NCI-H1436 (cell line): ENCODE data around the gene MTERF1.
"Not testable (repeated sequence)": the region's sequence is repeated elsewhere in the genome, so short reads cannot be mapped to it uniquely, and the experiment has no call there.

Experiments used
- DNase-seq: peaks from one replicate; lab custom pipeline; 2025; lab: John Stamatoyannopoulos, UW

Gene MTERF1

GRCh38 chr7:91880413-91881241 lies at the start of gene MTERF1:
MTERF1 (minus strand) TSS chr7:91880702; CDS start chr7:91880083, 619 bp downstream.
- DNase-seq: peak; percentile 92

- DNase-seq: no peak
Measured at GRCh38 chr7:91929463-91929862, 49.0 kb upstream of the MTERF1 start.

- DNase-seq: no peak
Measured at GRCh38 chr7:91927912-91928311, 47.4 kb upstream of the MTERF1 start.

- DNase-seq: no peak
Measured at GRCh38 chr7:91922857-91923256, 42.4 kb upstream of the MTERF1 start.

- DNase-seq: no peak
Measured at GRCh38 chr7:91918356-91918755, 37.9 kb upstream of the MTERF1 start.

- no peak for DNase-seq
Measured at GRCh38 chr7:91916051-91916440, 35.5 kb upstream of the MTERF1 start.

- DNase-seq: no peak
Measured at GRCh38 chr7:91915401-91916050, 35.0 kb upstream of the MTERF1 start.

GRCh38 chr7:91913612-91914011 lies 33.1 kb upstream of the MTERF1 start:
- DNase-seq: no peak

- DNase-seq: no peak
Measured at GRCh38 chr7:91912494-91912893, 32.0 kb upstream of the MTERF1 start.

- DNase-seq: no peak
Measured at GRCh38 chr7:91911121-91911520, 30.6 kb upstream of the MTERF1 start.

- no peak for DNase-seq
Measured at GRCh38 chr7:91910171-91910570, 29.7 kb upstream of the MTERF1 start.

GRCh38 chr7:91899563-91899962 lies 19.1 kb upstream of the MTERF1 start:
- DNase-seq: no peak

- no peak for DNase-seq
Measured at GRCh38 chr7:91898240-91898992, 17.9 kb upstream of the MTERF1 start.

- no peak for DNase-seq
Measured at GRCh38 chr7:91894781-91895480, 14.4 kb upstream of the MTERF1 start.

GRCh38 chr7:91893699-91894098 lies 13.2 kb upstream of the MTERF1 start:
- DNase-seq: not testable (repeated sequence)

- no peak for DNase-seq
Measured at GRCh38 chr7:91892821-91893340, 12.4 kb upstream of the MTERF1 start.

- no peak for DNase-seq
Measured at GRCh38 chr7:91892099-91892705, 11.7 kb upstream of the MTERF1 start.

- not testable (repeated sequence) for DNase-seq
Measured at GRCh38 chr7:91888271-91889175, 8.0 kb upstream of the MTERF1 start.

- DNase-seq: not testable (repeated sequence)
Measured at GRCh38 chr7:91887336-91888213, 7.1 kb upstream of the MTERF1 start.
